HEK293 (cell line): ENCODE data around the gene MYO18B.
A peak's percentile ranks its signal among the peaks of the same experiment; 100 is the strongest.

Experiments used
- CTCF ChIA-PET: fragments of 350-600 bp; formaldehyde crosslinking; extraction: SDS; loops from one replicate; lab custom pipeline; 2021; ENCODE audit warnings: antibody characterized with exemption; lab: Yijun Ruan, JAX
- POLR2A ChIA-PET: fragments of 300-600 bp; formaldehyde crosslinking; extraction: SDS; loops from one replicate; lab custom pipeline; 2020; ENCODE audit warnings: antibody characterized with exemption, inconsistent platforms; lab: Yijun Ruan, JAX
- H3K27ac ChIP-seq: fragments of 200-500 bp; sonication (Bioruptor generic); 2 replicates; pipeline ENCODE4 v1.5.1; 2014; ENCODE audit warnings: low read depth, low read length, control low read depth, inconsistent platforms; ENCODE audit errors: extremely low read depth
- H3K36me3 ChIP-seq, 2 experiments: fragments of 200-500 bp in 1 of 2; sonication (Bioruptor generic) in 1 of 2; 1 replicate in 1 of 2; 2 replicates in 1 of 2; pipeline ENCODE4 v1.5.1; 2014 to 2017; ENCODE audit warnings: inconsistent platforms in 2 of 2, low read length in 2 of 2; ENCODE audit not compliant: control insufficient read depth in 2 of 2, insufficient read depth in 1 of 2
- H3K4me1 ChIP-seq: fragments of 200-500 bp; sonication (Bioruptor generic); 2 replicates; pipeline ENCODE4 v1.5.1; 2014; ENCODE audit warnings: mild to moderate bottlenecking, low read length, inconsistent platforms; ENCODE audit not compliant: control insufficient read depth, insufficient read depth
- H3K4me3 ChIP-seq: 2 replicates; pipeline ENCODE4 v1.5.1; 2011; ENCODE audit warnings: low read depth, mild to moderate bottlenecking, control low read depth, low read length, moderate library complexity
- H3K9me3 ChIP-seq: fragments of 200-500 bp; sonication (Bioruptor generic); 2 replicates; pipeline ENCODE4 v1.5.1; 2014; ENCODE audit warnings: low read depth, low read length, inconsistent platforms; ENCODE audit not compliant: control insufficient read depth, insufficient read depth
- ATF2 ChIP-seq: fragments of 450-650 bp; formaldehyde crosslinking; IDR thresholded peaks from 2 replicates; pipeline ENCODE4 v1.5.1; 2016; ENCODE audit warnings: missing biosample characterization, missing genetic modification characterization, low read depth
- ELK4 ChIP-seq: IDR thresholded peaks from 2 replicates; pipeline ENCODE4 v1.6.1; 2011; ENCODE audit warnings: mild to moderate bottlenecking, low read depth, low read length, borderline replicate concordance
- ZBTB20 ChIP-seq: fragments of 450-650 bp; formaldehyde crosslinking; IDR thresholded peaks from 2 replicates; pipeline ENCODE4 v1.5.1; 2016; ENCODE audit warnings: missing biosample characterization, missing genetic modification characterization
- ZFP3 ChIP-seq: fragments of 450-650 bp; formaldehyde crosslinking; IDR thresholded peaks from 2 replicates; pipeline ENCODE4 v1.5.1; 2016; ENCODE audit warnings: low read depth, missing biosample characterization, missing genetic modification characterization
- ZFP69B ChIP-seq: fragments of 450-650 bp; formaldehyde crosslinking; IDR thresholded peaks from 2 replicates; pipeline ENCODE4 v1.5.1; 2016; ENCODE audit warnings: missing biosample characterization, missing genetic modification characterization
- ZNF169 ChIP-seq: fragments of 450-650 bp; formaldehyde crosslinking; IDR thresholded peaks from 2 replicates; pipeline ENCODE4 v1.5.1; 2016; ENCODE audit warnings: missing biosample characterization, missing genetic modification characterization
- ZNF366 ChIP-seq: fragments of 450-650 bp; formaldehyde crosslinking; conservative IDR thresholded peaks from 2 replicates; pipeline ENCODE4 v1.5.1; 2016; ENCODE audit warnings: missing biosample characterization, missing genetic modification characterization
- ZNF391 ChIP-seq: fragments of 450-650 bp; formaldehyde crosslinking; IDR thresholded peaks from 2 replicates; pipeline ENCODE4 v1.5.1; 2016; ENCODE audit warnings: low read depth, missing biosample characterization, missing genetic modification characterization, borderline replicate concordance
- ZNF561 ChIP-seq: fragments of 450-650 bp; IDR thresholded peaks from 2 replicates; pipeline ENCODE4 v1.5.1; 2018; ENCODE audit warnings: missing biosample characterization, missing genetic modification characterization, borderline replicate concordance
- ZNF580 ChIP-seq: fragments of 450-650 bp; formaldehyde crosslinking; IDR thresholded peaks from 2 replicates; pipeline ENCODE4 v1.5.1; 2016; ENCODE audit warnings: missing biosample characterization, missing genetic modification characterization
- ZNF701 ChIP-seq: fragments of 450-650 bp; formaldehyde crosslinking; IDR thresholded peaks from 2 replicates; pipeline ENCODE4 v1.5.1; 2016; ENCODE audit warnings: missing biosample characterization, missing genetic modification characterization
- ZNF747 ChIP-seq: fragments of 450-650 bp; formaldehyde crosslinking; IDR thresholded peaks from 2 replicates; pipeline ENCODE4 v1.5.1; 2016; ENCODE audit warnings: missing biosample characterization, missing genetic modification characterization
- TF ChIP-seq, protein P1 (sequence below): fragments of 450-650 bp; formaldehyde crosslinking; IDR thresholded peaks from 2 replicates; pipeline ENCODE4 v1.5.1; 2016; ENCODE audit warnings: missing biosample characterization, missing genetic modification characterization
- TF ChIP-seq, protein P2 (sequence below): fragments of 450-650 bp; formaldehyde crosslinking; IDR thresholded peaks from 2 replicates; pipeline ENCODE4 v1.5.1; 2016; ENCODE audit warnings: missing biosample characterization, missing genetic modification characterization
- TF ChIP-seq, protein P3 (sequence below): fragments of 450-650 bp; formaldehyde crosslinking; IDR thresholded peaks from 2 replicates; pipeline ENCODE4 v1.5.1; 2017; ENCODE audit warnings: missing biosample characterization, missing genetic modification characterization
- TF ChIP-seq, protein P4 (sequence below): fragments of 450-650 bp; formaldehyde crosslinking; IDR thresholded peaks from 2 replicates; pipeline ENCODE4 v1.5.1; 2016; ENCODE audit warnings: missing biosample characterization, missing genetic modification characterization

The MYO18B gene

GRCh38 chr22:26031641-26032040 lies 289.7 kb downstream of the MYO18B start (continued):
- TF ChIP-seq, protein P1, sequence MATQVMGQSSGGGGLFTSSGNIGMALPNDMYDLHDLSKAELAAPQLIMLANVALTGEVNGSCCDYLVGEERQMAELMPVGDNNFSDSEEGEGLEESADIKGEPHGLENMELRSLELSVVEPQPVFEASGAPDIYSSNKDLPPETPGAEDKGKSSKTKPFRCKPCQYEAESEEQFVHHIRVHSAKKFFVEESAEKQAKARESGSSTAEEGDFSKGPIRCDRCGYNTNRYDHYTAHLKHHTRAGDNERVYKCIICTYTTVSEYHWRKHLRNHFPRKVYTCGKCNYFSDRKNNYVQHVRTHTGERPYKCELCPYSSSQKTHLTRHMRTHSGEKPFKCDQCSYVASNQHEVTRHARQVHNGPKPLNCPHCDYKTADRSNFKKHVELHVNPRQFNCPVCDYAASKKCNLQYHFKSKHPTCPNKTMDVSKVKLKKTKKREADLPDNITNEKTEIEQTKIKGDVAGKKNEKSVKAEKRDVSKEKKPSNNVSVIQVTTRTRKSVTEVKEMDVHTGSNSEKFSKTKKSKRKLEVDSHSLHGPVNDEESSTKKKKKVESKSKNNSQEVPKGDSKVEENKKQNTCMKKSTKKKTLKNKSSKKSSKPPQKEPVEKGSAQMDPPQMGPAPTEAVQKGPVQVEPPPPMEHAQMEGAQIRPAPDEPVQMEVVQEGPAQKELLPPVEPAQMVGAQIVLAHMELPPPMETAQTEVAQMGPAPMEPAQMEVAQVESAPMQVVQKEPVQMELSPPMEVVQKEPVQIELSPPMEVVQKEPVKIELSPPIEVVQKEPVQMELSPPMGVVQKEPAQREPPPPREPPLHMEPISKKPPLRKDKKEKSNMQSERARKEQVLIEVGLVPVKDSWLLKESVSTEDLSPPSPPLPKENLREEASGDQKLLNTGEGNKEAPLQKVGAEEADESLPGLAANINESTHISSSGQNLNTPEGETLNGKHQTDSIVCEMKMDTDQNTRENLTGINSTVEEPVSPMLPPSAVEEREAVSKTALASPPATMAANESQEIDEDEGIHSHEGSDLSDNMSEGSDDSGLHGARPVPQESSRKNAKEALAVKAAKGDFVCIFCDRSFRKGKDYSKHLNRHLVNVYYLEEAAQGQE (tag by site-specific recombination): no peak
- TF ChIP-seq, protein P2, sequence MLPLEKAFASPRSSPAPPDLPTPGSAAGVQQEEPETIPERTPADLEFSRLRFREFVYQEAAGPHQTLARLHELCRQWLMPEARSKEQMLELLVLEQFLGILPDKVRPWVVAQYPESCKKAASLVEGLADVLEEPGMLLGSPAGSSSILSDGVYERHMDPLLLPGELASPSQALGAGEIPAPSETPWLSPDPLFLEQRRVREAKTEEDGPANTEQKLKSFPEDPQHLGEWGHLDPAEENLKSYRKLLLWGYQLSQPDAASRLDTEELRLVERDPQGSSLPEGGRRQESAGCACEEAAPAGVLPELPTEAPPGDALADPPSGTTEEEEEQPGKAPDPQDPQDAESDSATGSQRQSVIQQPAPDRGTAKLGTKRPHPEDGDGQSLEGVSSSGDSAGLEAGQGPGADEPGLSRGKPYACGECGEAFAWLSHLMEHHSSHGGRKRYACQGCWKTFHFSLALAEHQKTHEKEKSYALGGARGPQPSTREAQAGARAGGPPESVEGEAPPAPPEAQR (tag by site-specific recombination): no peak
- TF ChIP-seq, all 188 proteins: peak for 0

DNA sequence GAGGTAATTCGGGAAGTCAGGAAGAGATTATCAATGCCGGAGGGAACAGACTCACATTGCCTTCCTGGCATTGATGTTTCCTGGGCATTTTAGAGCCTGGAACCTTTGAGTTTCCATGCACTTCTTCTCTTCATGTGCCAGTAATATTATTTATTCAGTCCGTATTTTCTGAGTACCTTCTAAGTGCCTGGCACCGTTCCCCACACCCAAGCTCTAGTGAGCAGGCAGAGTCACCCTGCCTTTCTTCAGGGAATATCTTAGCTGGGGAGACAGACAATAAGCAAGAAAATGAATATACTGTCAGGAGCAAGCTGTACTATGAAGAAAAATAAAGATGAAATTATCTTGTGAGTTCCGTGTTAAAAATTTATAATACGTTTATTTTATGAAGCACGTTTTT lies 291.1 kb downstream of the MYO18B start:
- no peak overlapping the region for H3K4me3 ChIP-seq
- H3K4me1 ChIP-seq: no peaks in the 10 kb centered on the region
- ChIA-PET POLR2A (no interaction called here), CTCF (no interaction called here)
- TF ChIP-seq ZNF580 (tag by site-specific recombination): no peak
- TF ChIP-seq ELK4: no peak
- TF ChIP-seq ZFP69B (tag by site-specific recombination): no peak
- no peak for TF ChIP-seq ZNF561 (tag by site-specific recombination)
- TF ChIP-seq ZNF169 (tag by site-specific recombination): no peak
- no peak for TF ChIP-seq ZBTB20 (tag by site-specific recombination)
- TF ChIP-seq ZNF747 (tag by site-specific recombination): no peak
- TF ChIP-seq, protein P3, sequence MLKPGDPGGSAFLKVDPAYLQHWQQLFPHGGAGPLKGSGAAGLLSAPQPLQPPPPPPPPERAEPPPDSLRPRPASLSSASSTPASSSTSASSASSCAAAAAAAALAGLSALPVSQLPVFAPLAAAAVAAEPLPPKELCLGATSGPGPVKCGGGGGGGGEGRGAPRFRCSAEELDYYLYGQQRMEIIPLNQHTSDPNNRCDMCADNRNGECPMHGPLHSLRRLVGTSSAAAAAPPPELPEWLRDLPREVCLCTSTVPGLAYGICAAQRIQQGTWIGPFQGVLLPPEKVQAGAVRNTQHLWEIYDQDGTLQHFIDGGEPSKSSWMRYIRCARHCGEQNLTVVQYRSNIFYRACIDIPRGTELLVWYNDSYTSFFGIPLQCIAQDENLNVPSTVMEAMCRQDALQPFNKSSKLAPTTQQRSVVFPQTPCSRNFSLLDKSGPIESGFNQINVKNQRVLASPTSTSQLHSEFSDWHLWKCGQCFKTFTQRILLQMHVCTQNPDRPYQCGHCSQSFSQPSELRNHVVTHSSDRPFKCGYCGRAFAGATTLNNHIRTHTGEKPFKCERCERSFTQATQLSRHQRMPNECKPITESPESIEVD: no peak
- no peak for TF ChIP-seq ZNF701
- no peak for TF ChIP-seq ZNF391 (tag by site-specific recombination)
- no peak for TF ChIP-seq ZFP3 (tag by site-specific recombination)
- TF ChIP-seq, protein P4, sequence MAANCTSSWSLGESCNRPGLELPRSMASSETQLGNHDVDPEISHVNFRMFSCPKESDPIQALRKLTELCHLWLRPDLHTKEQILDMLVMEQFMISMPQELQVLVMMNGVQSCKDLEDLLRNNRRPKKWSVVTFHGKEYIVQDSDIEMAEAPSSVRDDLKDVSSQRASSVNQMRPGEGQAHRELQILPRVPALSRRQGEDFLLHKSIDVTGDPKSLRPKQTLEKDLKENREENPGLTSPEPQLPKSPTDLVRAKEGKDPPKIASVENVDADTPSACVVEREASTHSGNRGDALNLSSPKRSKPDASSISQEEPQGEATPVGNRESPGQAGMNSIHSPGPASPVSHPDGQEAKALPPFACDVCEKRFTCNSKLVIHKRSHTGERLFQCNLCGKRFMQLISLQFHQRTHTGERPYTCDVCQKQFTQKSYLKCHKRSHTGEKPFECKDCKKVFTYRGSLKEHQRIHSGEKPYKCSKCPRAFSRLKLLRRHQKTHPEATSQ (tag by site-specific recombination): no peak
- H3K9me3 ChIP-seq: no peaks in the 10 kb centered on the region
- H3K27ac ChIP-seq: no peak overlapping the region
- no peaks in the 10 kb centered on the region for H3K36me3 ChIP-seq

DNA sequence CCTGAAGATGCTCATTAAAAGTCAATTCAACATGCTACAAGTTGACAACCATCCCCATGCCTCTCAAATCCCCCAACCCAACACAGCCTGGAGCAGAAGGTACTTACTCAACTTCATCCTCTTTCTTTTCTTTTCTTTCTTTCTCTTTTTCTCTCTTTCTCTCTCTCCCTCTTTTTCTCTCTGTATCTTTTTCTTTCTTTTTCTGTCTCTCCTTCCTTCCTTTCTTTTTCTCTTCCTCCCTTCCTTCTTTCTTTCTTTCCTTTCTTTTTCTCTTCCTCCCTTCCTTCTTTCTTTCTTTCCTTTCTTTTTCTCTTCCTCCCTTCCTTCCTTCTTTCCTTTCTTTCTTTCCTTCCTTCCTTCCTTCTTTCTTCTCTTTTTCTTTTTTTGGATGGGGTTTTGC lies 291.6 kb downstream of the MYO18B start:
- TF ChIP-seq ATF2 (tag by site-specific recombination): no peak
- peak; percentile 86 for TF ChIP-seq ZNF366
- ChIA-PET CTCF (no interaction called here), POLR2A (no interaction called here)
- Histone ChIP-seq H3K36me3 (no peaks in the 10 kb centered on the region), H3K4me1 (no peaks in the 10 kb centered on the region), H3K9me3 (no peaks in the 10 kb centered on the region), H3K4me3 (no peak overlapping the region), H3K27ac (no peak overlapping the region)
